Stimulated activated CD4-positive, alpha-beta T cell treated with anti-CD3 and anti-CD28 coated beads, Interleukin-4, amount 100 ng/mL, for 24 hours (primary cell): Measurements from ENCODE around the gene FAAP100.

ENCODE experiments used
- DNase-seq: peaks from one replicate; pipeline ENCODE4 v3.0.0-alpha.2; 2020

FAAP100 gene

DNA sequence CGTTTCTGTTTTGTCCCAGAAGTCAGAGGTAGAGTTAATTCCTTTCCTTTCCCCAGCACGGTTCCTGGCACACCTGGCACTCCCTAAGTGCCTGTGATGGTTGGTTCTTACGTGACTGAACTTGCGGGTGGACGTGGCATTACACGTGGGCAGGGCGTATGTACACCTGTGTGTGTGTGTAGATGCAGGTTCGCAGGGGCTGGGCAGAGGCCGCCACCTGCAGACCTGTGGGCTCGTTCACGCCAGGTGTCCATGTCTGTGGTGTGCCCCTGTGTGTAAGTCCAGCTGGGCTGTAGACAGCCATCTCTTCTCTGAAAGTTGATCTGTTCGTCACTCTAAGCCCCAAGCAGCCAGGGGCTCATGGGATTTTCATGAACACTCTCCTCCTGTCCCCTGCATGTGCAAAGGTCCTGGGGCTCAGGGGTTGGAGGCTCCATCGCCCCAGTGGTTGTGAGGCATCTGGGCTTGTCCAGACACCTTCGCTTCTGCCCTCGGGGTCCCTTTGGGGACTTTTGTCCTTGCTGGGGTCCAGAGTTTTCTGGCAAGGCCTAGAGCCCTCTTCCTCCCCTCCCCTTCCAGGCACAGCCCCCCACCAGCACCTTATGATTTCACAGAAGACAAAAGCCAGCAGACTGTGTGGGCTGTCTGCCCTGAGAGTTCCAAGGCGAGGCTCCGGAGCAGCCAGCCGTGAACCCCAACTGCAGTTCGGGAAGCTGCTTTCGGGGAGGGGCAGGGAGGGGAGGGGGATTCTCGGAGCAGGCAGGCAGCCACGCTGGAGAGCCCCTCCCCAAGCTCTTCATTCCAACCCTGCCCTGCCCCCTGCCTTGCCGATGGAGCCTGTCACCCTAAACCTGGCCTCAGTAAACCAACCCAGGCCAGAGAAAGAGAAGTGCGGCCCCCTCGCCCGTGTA lies 29.4 kb downstream of the FAAP100 start:
- no peak for DNase-seq

GRCh38 chr17:81520021-81520901 lies 31.9 kb downstream of the FAAP100 start:
- no peak for DNase-seq

- peak; percentile 58 for DNase-seq
These were observed 32.7 kb downstream of the FAAP100 start for GRCh38 chr17:81519284-81520020.

GRCh38 chr17:81518785-81519283 lies 33.3 kb downstream of the FAAP100 start:
- DNase-seq = no peak

- no peak for DNase-seq
These were observed 33.9 kb downstream of the FAAP100 start for GRCh38 chr17:81518113-81518784.

- no peak for DNase-seq
These were observed 34.6 kb downstream of the FAAP100 start for GRCh38 chr17:81517339-81518112.

- DNase-seq = no peak
These were observed 35.2 kb downstream of the FAAP100 start for GRCh38 chr17:81517009-81517338.

- no peak for DNase-seq
These were observed 35.7 kb downstream of the FAAP100 start for GRCh38 chr17:81516439-81516838.

DNA sequence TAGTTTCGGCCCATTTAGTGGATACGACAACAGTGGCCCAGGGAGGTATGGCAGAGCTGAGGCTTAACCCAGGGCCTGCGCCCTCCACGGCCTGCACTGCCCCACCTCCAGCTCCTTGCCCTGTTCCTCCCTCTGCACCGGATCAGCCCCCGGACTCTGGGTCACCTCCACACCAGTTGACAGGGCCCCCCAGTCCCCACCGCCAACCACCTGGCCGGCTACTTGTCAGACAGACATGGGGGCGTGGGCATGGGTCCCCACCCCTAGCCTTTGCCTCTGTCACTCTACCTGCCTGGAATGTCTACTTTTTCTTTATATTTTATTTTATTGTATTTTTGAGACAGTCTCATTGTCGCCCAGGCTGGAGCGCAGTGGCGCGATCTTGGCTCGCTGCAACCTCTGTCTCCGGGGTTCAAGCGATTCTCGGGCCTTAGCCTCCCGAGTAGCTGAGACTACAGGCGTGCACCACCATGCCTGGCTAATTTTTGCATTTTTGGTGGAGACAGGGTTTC lies 36.6 kb downstream of the FAAP100 start:
- DNase-seq = no peak

DNA sequence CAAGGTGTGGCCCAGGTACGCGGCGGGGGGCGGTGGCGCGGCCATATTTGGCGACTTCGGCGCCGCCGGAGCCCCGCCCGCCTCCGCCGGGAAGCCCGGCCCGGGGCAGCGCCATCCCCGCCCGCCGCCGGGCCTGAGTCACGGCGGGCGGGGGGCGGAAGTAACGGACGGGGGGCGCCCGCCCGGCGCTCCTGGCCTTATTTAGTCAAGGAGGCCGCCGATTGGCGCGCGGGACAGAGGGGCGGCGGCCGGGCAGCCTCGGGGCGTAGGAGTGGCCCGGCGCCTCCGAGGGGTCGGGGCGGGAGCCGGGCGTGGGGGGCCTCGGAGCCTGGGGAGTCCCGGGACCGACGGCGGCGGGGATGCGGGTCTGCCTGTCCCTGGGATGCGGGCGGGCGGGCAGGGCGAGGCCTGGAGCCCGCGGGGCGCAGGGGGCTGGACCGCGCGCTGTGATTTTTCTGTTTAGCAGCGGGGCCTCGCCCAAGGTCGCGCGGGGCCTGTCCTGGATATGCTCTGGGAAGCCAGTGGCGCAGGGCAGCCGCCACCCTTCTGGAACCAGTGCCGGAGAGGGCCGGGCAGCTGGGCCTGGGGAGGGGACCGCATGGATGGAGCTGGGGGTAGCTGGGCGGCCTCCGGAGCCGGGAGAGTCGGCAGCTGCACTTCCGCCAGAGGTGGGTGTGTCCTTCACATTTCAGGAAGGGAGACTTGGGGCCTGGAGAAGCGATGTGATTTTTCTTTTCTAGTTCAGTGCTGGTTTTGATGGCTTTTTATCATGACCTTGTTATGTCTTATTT lies 37.2 kb downstream of the FAAP100 start:
- peak; percentile 66 for DNase-seq

DNA sequence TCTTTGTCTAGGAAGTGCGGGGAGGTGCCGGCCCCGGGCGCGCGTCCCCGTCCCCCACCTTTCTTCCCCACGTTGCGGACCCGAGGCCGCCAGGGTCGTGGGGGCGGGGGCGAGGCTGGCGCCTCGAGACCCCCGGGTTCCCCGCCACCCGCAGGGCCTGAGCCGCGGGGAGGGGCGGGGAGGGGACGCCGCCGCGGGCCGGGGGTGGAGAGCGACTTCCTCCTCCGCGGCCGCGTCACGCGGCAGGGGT lies 37.7 kb downstream of the FAAP100 start:
- no peak for DNase-seq

- peak; percentile 43 for DNase-seq
These were observed 38.2 kb downstream of the FAAP100 start for GRCh38 chr17:81513753-81514488.

DNA sequence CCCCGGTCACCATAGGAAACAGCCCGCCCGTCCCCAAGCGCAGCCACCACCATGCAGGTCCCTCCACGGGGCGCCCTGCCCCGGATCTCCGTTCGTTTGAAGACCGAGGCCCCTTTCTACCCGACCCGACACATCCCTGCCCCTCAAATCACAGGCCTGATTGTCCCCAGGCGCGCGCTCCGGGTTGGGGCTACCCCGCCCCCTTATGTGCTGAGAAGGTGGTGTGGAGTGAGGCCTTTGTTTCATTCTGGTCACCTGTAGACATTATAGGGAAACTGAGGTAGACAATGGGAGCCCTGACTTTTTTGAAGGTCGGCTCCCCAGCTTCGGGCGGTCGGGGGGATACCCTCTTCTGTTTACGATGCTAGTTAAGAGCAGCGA lies 38.8 kb downstream of the FAAP100 start:
- peak; percentile 66 for DNase-seq

GRCh38 chr17:81512562-81513371 lies 39.4 kb downstream of the FAAP100 start, which contains the start of gene ACTG1:
Gene ACTG1 (minus strand): TSS chr17:81512799. CDS start chr17:81512354, 445 bp downstream.
- DNase-seq = peak; percentile 90

GRCh38 chr17:81511804-81512561 lies 40.2 kb downstream of the FAAP100 start:
- peak; percentile 47 for DNase-seq

DNA sequence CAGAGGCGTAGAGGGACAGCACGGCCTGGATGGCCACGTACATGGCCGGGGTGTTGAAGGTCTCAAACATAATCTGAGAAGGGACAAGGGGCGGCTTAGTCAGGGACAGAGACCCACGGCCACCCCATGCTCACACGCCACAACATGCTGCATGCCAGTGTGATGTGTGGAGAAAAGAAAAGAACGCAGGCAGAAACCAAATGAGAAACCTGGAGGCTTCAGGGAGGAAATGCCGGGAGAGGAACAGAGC lies 40.7 kb downstream of the FAAP100 start:
- no peak for DNase-seq

DNA sequence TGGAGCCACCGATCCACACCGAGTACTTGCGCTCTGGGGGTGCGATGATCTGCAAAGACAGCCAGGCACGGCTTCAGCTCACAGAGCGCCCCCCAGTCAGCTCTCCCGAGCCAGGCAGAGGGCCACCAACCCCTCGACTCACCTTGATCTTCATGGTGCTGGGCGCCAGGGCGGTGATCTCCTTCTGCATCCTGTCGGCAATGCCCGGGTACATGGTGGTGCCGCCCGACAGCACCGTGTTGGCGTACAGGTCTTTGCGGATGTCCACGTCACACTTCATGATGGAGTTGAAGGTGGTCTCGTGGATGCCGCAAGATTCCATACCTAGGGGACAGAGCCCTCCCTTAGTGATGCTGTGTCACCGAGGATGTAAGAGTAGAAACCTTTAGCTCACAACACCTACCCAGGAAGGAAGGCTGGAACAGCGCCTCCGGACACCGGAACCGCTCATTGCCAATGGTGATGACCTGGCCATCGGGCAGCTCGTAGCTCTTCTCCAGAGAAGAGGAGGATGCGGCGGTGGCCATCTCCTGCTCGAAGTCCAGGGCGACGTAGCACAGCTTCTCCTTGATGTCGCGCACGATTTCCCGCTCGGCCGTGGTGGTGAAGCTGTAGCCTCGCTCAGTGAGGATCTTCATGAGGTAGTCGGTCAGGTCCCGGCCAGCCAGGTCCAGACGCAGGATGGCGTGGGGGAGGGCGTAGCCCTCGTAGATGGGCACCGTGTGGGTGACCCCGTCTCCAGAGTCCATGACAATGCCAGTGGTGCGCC lies 41.2 kb downstream of the FAAP100 start:
- DNase-seq = peak; percentile 29
